ENCODE data around the gene ACOXL.

DNA sequence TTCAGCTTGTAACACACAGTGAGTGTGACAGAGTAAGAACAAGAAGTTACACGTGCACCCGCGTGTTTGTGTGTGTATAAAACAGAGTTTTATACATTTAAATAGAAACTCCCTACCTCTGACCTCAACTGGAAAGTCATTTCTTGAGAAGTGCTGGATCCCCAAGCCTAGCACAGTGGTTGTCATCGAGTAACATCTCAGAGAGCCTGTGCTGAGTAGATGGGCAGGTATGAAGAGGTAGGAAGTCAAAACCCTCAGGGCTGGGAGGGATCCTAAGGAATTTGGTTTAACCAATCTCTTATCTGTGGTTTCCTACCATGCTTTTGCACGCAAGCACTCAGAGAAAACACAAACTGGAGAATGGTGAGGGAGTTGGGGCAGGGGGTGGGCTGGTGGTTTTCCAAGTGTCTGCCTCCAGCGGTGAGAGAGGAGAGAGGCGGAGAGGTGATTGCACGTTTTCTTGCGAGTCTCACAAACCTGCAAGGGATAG is 9.2 kb downstream of the ACOXL start:
- TF ChIP-seq POLR2AphosphoS5 (IDR thresholded peaks at IDR 0.05; ENCODE audit: insufficient read depth, low read depth, low read length) (no peak), EZH2 (IDR thresholded peaks at IDR 0.05; ENCODE audit: borderline replicate concordance, low read depth, low read length, severe bottlenecking) (no peak), CTCF (IDR thresholded peaks at IDR 0.05; ENCODE audit: extremely low read depth in 1 of 2, insufficient read depth in 1 of 2, low read depth in 1 of 2, low read length in 2 of 2) (no peak), POLR2A (IDR thresholded peaks at IDR 0.05; ENCODE audit: low read depth, low read length) (no peak)
